ENCODE data around the gene FBRSL1.

- TF ChIP-seq CTCF (conservative IDR thresholded peaks at IDR 0.05 in 1 of 2, IDR thresholded peaks at IDR 0.05 in 1 of 2; ENCODE audit: extremely low read depth in 1 of 2, insufficient read depth in 1 of 2, low read depth in 1 of 2, low read length in 2 of 2) (peak; percentile 50 to 66), EZH2 (IDR thresholded peaks at IDR 0.05; ENCODE audit: borderline replicate concordance, low read length) (no peak)
Measured at GRCh38 chr12:132523576-132524331, 33.8 kb downstream of the FBRSL1 start.

Data from mammary epithelial cell (primary cell).